ENCODE measurements around the gene CUX1. TPM values are rescaled to one million over a fixed set of nuclear protein-coding genes. Genes with fewer than 3 reads are reported as not detected.
"Not testable (repeated sequence)": the region's sequence is repeated elsewhere in the genome, so short reads cannot be mapped to it uniquely, and the experiment has no call there.

The CUX1 gene
- total and polyA plus RNA-seq, 12 donors, result 34.5 to 176 (median 145) TPM

DNA sequence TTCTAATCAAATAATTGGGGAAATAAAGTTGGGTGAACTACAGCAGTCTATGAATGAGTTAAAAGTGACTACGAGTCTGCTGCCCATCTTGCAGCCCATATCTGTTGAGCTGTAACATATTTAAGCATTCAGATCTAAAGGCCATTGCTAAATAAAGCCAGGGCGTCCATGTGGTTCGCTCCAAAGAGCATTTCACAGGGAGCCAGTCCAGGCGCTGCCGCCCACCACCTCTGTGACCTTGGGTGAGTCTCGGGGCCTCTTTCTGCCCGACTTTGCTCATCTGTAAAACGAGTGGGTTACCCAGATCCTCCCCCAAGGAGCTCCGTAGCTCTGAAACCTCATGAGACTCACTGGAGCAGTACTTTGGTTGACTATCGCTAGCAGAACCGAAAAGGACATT lies 223.1 kb downstream of the CUX1 start:
- intact Hi-C loops (cut with DNase I), result no loop called here

DNA sequence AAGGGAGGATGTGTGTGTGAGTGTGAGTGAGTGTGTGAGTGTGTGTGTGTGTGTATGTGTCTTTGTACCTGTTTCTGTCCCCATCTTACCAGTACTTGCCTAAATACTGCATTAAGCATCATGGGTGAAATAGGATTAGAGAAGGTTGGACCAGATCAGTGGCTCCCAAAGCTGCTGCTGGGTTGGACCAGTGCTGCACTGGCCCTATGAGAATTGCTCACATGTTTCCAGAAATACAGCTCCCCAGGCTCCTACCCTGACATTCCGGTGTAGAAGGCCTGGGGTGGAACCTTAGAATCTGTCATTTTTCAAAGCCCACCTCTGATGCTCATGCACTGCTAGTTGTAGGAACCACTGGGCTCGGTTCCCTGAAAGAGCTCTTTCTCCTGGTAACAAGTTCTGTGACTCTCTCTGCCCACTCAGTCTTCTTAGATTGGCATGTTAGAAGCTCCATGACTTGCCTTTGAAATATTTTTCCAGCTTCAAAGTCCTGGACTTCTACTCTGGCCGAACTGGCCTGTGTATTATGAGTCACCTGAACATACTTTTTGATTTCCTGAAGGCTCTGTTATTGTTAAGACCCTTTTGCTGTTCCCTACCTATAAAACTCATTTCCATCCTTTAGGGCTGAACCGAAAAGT lies 224.7 kb downstream of the CUX1 start:
- TF ChIP-seq, protein P1, sequence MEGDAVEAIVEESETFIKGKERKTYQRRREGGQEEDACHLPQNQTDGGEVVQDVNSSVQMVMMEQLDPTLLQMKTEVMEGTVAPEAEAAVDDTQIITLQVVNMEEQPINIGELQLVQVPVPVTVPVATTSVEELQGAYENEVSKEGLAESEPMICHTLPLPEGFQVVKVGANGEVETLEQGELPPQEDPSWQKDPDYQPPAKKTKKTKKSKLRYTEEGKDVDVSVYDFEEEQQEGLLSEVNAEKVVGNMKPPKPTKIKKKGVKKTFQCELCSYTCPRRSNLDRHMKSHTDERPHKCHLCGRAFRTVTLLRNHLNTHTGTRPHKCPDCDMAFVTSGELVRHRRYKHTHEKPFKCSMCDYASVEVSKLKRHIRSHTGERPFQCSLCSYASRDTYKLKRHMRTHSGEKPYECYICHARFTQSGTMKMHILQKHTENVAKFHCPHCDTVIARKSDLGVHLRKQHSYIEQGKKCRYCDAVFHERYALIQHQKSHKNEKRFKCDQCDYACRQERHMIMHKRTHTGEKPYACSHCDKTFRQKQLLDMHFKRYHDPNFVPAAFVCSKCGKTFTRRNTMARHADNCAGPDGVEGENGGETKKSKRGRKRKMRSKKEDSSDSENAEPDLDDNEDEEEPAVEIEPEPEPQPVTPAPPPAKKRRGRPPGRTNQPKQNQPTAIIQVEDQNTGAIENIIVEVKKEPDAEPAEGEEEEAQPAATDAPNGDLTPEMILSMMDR (IDR thresholded peaks at IDR 0.05), result no peak
- no peak overlapping the region for H3K4me3 ChIP-seq
- WGBS, 2 donors, result 67 to 69% methylated on average over 4 of the region's 4 CpGs
- no peaks in the 10 kb centered on the region for H3K36me3 ChIP-seq
- intact Hi-C loops (cut with DNase I), result no loop called here
- no peaks in the 10 kb centered on the region for H3K9me3 ChIP-seq
- ATAC-seq, result peak in 1 of 8 donors; percentile 7
- peaks cover 9 to 73% (median 30%) of the 10 kb centered on the region in 9 donors for H3K4me1 ChIP-seq
- no peak for DNase-seq
- H3K27me3 ChIP-seq, result no peaks in the 10 kb centered on the region
- H3K27ac ChIP-seq, result peak overlapping the region in 7 of 10 donors; percentile 31 to 82 (median 55)

More for the DNA sequence above, 223.1 kb downstream of the CUX1 start:
- WGBS, 2 donors, result 41 to 63% methylated on average over 11 of the region's 11 CpGs
- Histone ChIP-seq H3K27ac (peak overlapping the region; percentile 38 to 82 (median 75)), H3K4me1 (peaks cover 7 to 68% (median 25%) of the 10 kb centered on the region in 9 donors), H3K27me3 (no peaks in the 10 kb centered on the region), H3K36me3 (no peaks in the 10 kb centered on the region), H3K9me3 (no peaks in the 10 kb centered on the region), H3K4me3 (no peak overlapping the region)
- TF ChIP-seq, protein P1 (IDR thresholded peaks at IDR 0.05), result no peak
- ATAC-seq, result peak in 7 of 8 donors; percentile 7 to 83 (median 68)
- peak; percentile 25 to 34 for DNase-seq

DNA sequence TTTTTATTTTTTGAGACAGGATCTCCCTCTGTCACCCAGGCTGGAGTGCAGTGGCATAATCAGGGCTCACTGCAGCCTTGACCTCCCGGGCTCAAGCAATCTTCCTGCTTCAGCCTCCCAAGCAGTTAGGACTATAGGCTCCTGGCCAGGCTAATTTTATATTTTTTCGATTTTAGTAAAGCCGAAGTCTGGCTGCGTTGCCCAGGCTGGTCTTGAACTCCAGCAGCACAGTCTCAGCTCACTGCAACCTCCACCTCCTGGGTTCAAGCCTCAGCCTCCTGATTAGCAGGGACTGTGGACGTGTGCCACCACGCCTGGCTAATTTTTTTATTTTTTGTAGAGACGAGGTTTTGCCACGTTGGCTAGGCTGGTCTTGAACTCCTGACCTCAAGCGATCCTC lies 225.4 kb downstream of the CUX1 start:
- WGBS, 2 donors, result 80 to 86% methylated on average over 9 of the region's 9 CpGs

DNA sequence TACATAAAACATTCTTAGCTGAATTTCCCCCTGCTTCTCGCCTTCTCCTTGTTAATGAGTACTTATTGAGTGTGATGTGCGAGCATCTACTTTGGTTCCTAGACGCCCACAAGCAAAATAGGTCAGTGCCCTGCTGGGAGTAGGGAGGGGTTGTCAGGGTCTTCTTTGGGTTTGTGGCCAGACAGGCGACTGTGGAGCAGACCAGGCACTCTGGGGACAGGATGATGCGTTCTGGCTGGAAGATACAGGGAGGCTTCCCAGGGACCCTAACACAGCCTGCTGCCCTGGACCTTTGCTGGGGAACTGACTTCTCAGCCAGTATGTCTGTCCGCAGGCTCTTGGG lies 227.2 kb downstream of the CUX1 start:
- Histone ChIP-seq H3K27ac (peak overlapping the region in 9 of 10 donors; percentile 8 to 77 (median 66)), H3K4me3 (no peak overlapping the region), H3K27me3 (no peaks in the 10 kb centered on the region), H3K9me3 (no peaks in the 10 kb centered on the region), H3K4me1 (peaks cover 8 to 58% (median 30%) of the 10 kb centered on the region in 9 donors), H3K36me3 (no peaks in the 10 kb centered on the region)
- ATAC-seq, result peak in 2 of 8 donors; percentile 6 to 11
- intact Hi-C loops (cut with DNase I), result no loop called here
- WGBS, 2 donors, result 75 to 77% methylated on average over 6 of the region's 6 CpGs
- TF ChIP-seq, protein P1 (IDR thresholded peaks at IDR 0.05), result no peak
- DNase-seq, result no peak

More for the DNA sequence above, 225.4 kb downstream of the CUX1 start:
- DNase-seq; H3K9me3 ChIP-seq; ATAC-seq; H3K27me3 ChIP-seq; intact Hi-C loops (cut with DNase I); H3K36me3 ChIP-seq; H3K4me3 ChIP-seq: not testable (repeated sequence)
- Histone ChIP-seq H3K4me1 (peaks cover 9 to 67% (median 30%) of the 10 kb centered on the region in 9 donors), H3K27ac (peak overlapping the region in 6 of 10 donors; percentile 31 to 82 (median 56))

Measured in heart right ventricle (tissue), 16 donors.